MM.1S (cell line): ENCODE measurements around the gene WDR62.

Experiments
- CTCF ChIP-seq: fragments of 300-600 bp; sonication (generic); IDR thresholded peaks from 2 replicates; pipeline ENCODE4 v1.5.1; 2016; ENCODE audit warnings: antibody characterized with exemption, low read length, mixed read lengths
- EZH2 ChIP-seq: fragments of 300-600 bp; sonication (generic); optimal IDR thresholded peaks from 2 replicates; pipeline ENCODE3; 2017; ENCODE audit warnings: low read depth, mild to moderate bottlenecking, antibody characterized with exemption, low read length, mixed read lengths

- no peak for TF ChIP-seq EZH2
- no peak for TF ChIP-seq CTCF
Observed at GRCh38 chr19:36028313-36029041, 26.2 kb upstream of the WDR62 start.
